GM18909 (cell line): ENCODE data around the gene CCN5.
"Not testable (repeated sequence)": the region's sequence is repeated elsewhere in the genome, so short reads cannot be mapped to it uniquely, and the experiment has no call there.

Experiments
- ATAC-seq: cut with Tn5 transposase; IDR thresholded peaks from one replicate; pipeline ENCODE4 v1.9.1; 2021; ENCODE audit warnings: mild to moderate bottlenecking; ENCODE audit not compliant: unreplicated experiment, poor library complexity

Gene CCN5

GRCh38 chr20:44752099-44752931, 37.1 kb downstream of the CCN5 start:
- no peak for ATAC-seq

DNA sequence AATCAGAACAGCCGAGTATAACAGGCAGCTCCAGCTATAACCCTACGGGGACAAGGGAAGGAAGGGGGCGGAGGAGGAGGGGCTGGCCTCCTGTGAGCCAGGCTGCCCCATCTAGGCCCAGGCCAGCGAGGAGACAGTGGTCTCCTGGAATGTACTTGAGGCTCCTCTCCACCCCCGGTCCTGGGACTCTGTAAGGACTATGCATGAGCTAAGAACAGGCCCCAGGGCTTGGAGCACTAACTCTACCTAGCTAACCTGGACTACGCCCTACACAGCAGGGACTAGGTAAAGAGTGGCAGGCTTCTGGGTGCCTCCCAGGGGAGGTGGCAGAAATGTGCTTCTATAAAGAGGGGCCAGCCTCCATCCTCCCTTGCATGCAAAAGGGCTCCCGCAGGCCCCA, 39.4 kb downstream of the CCN5 start:
- ATAC-seq, result no peak

DNA sequence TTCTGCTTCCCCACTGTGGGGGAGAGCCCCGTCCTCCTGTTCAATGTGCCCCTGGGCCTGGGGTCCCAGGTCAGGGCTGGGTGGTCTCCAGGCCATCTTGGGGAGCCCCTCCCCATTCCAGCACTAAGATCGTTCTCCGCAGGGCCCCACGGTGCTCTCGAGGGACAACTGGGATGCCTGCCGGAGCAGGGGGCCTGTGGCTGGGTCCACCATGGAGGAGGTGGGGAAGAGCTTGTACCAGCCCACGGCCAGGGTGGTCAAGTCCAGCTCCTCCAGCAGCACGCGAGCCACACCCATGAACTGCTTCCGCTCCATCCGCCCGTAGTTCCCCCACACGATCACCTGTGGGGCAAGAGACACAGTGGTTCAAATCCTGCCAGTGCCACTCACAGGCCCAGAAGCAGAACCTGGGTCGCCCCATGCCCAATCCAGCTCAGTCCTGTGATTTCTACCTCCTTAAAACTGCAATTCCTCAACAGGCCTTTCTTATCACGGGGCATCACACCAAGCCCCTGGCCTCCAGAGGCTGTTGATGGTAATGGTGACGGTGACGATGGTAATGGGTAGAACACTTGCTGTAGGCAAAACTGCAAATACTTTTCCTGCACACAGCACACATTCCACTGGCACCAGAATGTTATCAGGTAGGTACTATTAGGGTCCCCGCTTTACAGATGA, 41.0 kb downstream of the CCN5 start:
- ATAC-seq, result no peak

- no peak for ATAC-seq
Observed at GRCh38 chr20:44756956-44757355, 41.8 kb downstream of the CCN5 start.

GRCh38 chr20:44758247-44759101, 43.3 kb downstream of the CCN5 start:
- ATAC-seq, result no peak

- no peak for ATAC-seq
Observed at GRCh38 chr20:44759595-44759994, 44.4 kb downstream of the CCN5 start.

GRCh38 chr20:44761423-44761822, 46.3 kb downstream of the CCN5 start:
- no peak for ATAC-seq

DNA sequence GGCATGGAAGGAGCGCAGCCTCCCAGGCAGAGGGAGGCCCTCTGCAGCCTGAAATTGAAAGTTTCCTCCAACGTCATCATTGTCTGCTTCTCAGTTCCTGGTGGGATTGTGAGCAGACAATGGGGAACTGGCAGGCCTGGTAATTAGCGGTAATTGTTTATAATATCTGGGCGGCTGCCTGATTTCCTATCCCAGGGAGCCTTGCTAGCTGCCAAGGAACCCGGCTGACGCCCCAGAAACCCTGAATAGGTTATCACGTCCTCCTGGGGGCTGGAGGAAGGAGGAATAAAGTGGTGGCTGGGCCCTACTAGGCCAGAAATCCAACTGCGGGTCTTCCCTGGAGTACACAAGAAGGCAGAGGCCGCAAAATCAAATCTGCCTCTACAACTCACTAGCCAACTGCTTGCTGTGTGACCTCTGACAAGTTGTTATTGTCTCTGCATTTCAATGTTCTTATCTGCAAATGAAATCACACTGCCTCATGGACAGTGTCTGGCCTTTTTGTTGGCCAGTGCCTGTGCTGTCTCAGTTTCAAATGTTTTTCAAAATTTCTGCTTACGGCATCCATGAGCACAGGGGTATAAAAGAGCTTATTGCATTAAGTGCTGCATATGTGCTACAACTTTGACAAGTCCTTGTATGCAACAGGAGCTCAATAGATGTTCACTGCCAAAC, 47.4 kb downstream of the CCN5 start:
- ATAC-seq, result no peak

- ATAC-seq, result not testable (repeated sequence)
Observed at GRCh38 chr20:44763798-44764197, 48.6 kb downstream of the CCN5 start.

DNA sequence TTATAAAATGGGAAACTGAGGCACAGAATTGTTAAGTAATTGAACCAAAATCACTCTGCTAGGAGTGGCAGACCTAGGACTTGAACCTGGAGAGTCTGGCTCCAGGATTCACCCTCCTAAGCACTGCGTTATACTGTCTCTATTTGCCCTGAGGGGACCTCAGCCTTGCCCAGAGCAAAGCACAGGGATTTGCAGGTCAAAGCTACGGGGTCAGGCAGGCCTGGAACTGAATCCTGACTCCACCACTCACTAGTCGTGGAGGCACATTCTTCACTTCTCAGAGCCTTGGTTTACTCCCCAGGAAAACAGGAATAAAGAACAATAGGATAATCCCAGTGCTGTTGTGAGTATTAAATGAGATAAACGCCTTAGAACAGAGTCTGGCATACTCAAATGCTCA, 49.9 kb downstream of the CCN5 start:
- no peak for ATAC-seq

DNA sequence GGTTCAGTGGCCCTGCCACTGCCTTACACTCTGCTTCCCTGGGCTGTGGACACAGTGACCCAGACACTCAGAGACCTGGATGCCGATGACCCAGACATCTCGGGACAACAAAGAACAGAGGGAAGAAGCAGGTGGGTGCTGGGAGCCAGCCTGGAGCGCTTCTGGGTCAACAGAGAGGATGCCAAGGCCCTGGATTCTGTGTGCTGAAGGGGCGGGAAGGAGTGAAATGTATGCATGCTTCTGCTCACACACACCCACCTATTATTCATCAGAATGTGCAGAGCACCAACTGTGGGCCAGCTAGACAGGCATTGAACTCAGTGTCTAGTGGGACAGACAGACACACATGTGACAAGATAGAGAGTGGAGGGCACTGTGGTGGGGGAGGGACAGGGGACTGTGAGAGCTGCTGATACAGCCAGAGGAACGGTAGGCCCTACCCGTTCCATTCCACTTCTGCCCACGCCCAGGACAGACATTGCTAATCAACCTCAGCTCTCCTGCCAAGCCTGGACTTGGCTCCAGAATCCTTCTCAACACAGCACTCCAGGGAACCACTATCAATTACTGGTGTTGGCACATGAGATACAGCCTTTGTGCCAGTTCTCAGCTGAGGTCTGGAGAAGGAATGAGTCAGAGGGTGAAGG, 50.7 kb downstream of the CCN5 start:
- ATAC-seq, result no peak

GRCh38 chr20:44768256-44768655, 53.1 kb downstream of the CCN5 start:
- ATAC-seq, result no peak

GRCh38 chr20:44768854-44769480, 53.8 kb downstream of the CCN5 start:
- ATAC-seq, result no peak

GRCh38 chr20:44769481-44769863, 54.3 kb downstream of the CCN5 start:
- no peak for ATAC-seq

- ATAC-seq, result no peak
Observed at GRCh38 chr20:44770484-44771171, 55.5 kb downstream of the CCN5 start.

DNA sequence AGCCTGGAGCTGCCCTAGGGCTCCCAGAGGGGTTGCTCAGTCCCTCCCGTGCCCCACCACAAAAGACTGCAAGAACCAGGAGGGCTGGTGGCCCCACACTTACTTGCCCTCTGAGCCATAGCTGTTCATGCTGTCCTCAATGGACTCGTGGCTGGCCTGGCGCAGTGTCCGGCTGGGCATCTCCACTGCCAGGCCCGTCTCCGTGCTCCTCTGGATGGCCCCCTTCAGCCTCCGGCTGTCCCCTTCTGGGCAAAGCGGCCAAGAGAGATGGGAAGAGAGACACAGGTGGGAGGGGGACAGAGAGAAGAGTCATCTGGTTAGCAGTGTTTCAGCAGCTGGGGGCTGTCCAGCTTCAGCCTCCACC, 56.0 kb downstream of the CCN5 start:
- no peak for ATAC-seq

DNA sequence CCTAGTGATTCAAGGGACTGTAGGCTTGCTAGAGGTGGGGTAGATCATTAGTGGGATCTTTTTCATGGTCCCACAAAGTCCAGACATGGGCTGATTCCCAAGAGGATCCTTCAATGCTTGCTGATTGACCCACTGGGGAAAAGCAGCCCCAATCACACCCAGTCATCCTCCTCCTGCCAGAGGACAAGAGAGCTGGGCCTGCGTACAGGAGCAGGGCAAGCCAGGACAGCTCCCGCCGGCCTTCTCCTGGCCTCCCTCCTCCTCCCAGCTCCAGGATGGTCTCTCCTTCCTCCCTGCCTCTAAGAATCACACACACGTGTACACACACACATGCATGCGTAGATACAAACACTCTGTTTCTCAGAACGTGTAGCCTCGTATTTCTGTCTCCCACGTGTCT, 57.5 kb downstream of the CCN5 start:
- no peak for ATAC-seq

DNA sequence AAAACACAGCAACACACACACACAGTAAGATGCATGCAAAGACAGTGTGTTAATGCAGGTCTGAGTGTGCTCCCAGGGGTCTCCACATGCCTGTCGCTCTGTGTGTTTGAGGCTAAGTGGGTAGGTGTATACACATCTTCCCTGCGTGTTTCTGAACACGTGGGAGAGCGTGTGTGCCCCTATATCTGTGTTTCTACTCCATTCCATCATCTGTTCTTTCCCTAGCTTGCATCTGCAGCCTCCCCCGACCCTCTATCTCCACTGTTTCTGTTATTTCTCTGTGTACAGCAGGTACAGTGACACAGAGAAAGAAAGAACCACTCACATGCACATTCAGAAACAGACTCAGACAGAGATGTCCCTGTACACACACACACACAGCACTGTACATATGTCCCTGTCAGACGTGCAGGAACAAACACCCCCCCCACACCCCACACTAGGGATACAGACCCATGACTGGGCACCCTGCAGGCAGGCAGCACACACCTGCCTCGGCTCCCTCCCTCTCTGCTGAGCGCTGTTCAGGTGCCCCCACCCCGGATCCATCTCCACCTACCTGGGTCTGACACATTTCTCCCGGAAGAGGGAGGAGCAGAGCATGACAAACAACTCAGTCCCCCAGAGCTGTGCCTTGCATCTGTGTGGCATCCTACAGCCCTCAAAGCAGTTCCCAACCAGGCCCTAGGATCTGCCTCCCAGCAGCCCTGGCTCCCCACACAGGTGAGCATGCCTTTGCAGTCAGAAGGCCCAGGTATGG, 58.1 kb downstream of the CCN5 start:
- ATAC-seq, result no peak
